Measurements from ENCODE around the gene PIAS2.

PIAS2 gene

GRCh38 chr18:46859855-46860254 is 57.5 kb downstream of the PIAS2 start:
- POLR2A ChIA-PET: no interaction called here
- CTCF ChIA-PET: no interaction called here
- no peak for TF ChIP-seq CTCF (IDR thresholded peaks at IDR 0.05; ENCODE audit: insufficient read depth, low read length, missing control alignments)
- no peak for DNase-seq (ENCODE audit: low read depth, low spot score)
- no peak overlapping the region for H3K4me3 ChIP-seq (ENCODE audit: low read depth, low read length)

- CTCF ChIA-PET: interaction anchor here (0.9 kb wide), 1 partner anchor 13 kb away, joined by 3 read pairs; no protein-coding TSS in a partner anchor
Measured at GRCh38 chr18:46858290-46858689, 59.0 kb downstream of the PIAS2 start.

GRCh38 chr18:46856973-46857372 is 60.3 kb downstream of the PIAS2 start:
- H3K4me3 ChIP-seq (ENCODE audit: low read depth, low read length): no peak overlapping the region
- no peak for TF ChIP-seq CTCF (IDR thresholded peaks at IDR 0.05; ENCODE audit: insufficient read depth, low read length, missing control alignments)
- ChIA-PET CTCF (no interaction called here), POLR2A (no interaction called here)
- DNase-seq (ENCODE audit: low read depth, low spot score): no peak

More at GRCh38 chr18:46858290-46858689, 59.0 kb downstream of the PIAS2 start:
- no peak overlapping the region for H3K4me3 ChIP-seq (ENCODE audit: low read depth, low read length)
- no peak for TF ChIP-seq CTCF (IDR thresholded peaks at IDR 0.05; ENCODE audit: insufficient read depth, low read length, missing control alignments)
- POLR2A ChIA-PET: no interaction called here
- no peak for DNase-seq (ENCODE audit: low read depth, low spot score)

GRCh38 chr18:46849007-46849406 is 68.3 kb downstream of the PIAS2 start:
- DNase-seq (ENCODE audit: low read depth, low spot score): no peak
- no peak for TF ChIP-seq CTCF (IDR thresholded peaks at IDR 0.05; ENCODE audit: insufficient read depth, low read length, missing control alignments)
- POLR2A ChIA-PET: no interaction called here
- H3K4me3 ChIP-seq (ENCODE audit: low read depth, low read length): no peak overlapping the region
- CTCF ChIA-PET: no interaction called here

- ChIA-PET POLR2A (no interaction called here), CTCF (no interaction called here)
- no peak for TF ChIP-seq CTCF (IDR thresholded peaks at IDR 0.05; ENCODE audit: insufficient read depth, low read length, missing control alignments)
- no peak for DNase-seq (ENCODE audit: low read depth, low spot score)
- no peak overlapping the region for H3K4me3 ChIP-seq (ENCODE audit: low read depth, low read length)
Measured at GRCh38 chr18:46843372-46843771, 73.9 kb downstream of the PIAS2 start.

- no peak for TF ChIP-seq CTCF (IDR thresholded peaks at IDR 0.05; ENCODE audit: insufficient read depth, low read length, missing control alignments)
- H3K4me3 ChIP-seq (ENCODE audit: low read depth, low read length): no peak overlapping the region
- POLR2A ChIA-PET: no interaction called here
- CTCF ChIA-PET: no interaction called here
- no peak for DNase-seq (ENCODE audit: low read depth, low spot score)
Measured at GRCh38 chr18:46842583-46842982, 74.7 kb downstream of the PIAS2 start.
